GM12864 (cell line): ENCODE measurements around the gene JAML.

Experiments
- DNase-seq: peaks from one replicate; pipeline ENCODE4 v3.0.0-alpha.2; 2011; ENCODE audit warnings: low read depth
- H3K4me3 ChIP-seq: 2 replicates; pipeline ENCODE4 v1.5.1; 2011; ENCODE audit warnings: mild to moderate bottlenecking, low read depth, low read length, control low read depth
- CTCF ChIP-seq: IDR thresholded peaks from 2 replicates; pipeline ENCODE4 v1.5.1; 2011; ENCODE audit warnings: low read depth, mild to moderate bottlenecking, moderate library complexity, low read length, control low read depth, inconsistent platforms; ENCODE audit errors: missing control alignments

The JAML gene

DNA sequence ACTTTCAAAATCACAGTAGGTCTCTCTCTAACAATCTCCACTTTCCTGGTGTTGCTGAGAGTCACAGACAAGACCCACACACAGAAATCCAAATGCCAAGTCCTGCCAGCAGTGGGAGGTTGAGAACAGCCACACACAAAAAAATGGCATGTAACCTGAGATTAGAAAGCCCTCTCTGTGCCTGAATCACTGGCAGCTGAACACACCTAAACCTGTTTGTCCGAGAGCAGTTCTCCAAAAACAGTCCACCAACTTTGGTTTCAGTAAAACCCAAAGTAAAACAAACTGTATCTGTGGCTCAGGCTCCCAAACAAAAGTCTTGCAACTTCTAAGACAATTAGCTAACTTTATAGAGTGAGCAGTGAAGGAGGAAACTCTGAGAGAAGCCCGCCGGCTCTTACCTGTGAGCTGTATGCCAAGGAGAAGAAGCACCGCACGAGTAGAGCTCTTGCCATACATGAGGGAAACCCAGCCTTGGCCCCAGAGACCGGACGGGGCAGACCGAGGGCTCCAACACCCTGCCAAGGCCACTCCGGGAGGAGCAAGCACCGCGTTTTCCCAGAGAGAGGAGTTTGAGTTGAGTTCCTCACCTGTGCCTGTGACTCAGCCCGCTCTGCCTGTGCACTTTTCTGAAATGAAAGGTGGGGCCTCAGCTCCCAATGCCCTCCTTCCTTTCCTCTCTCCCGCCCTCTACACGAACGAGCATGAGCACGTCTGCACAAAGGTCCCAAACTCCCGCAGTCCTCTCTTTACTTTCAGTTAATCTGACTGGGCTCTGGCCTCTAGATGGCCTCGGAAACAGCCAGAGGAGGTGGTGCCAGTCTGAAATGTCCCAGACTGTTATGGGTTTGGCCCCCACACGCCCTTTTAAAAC, 39.1 kb upstream of the JAML start, which contains the start of gene MPZL2:
TSS of gene MPZL2 (minus strand) at position 603 of the 874 bp plus-strand sequence. CDS start at position 459, 144 bp downstream.
- peak within 1 kb of the TSS; percentile 31 for H3K4me3 ChIP-seq
- DNase-seq: no peak
- TF ChIP-seq CTCF: no peak

DNA sequence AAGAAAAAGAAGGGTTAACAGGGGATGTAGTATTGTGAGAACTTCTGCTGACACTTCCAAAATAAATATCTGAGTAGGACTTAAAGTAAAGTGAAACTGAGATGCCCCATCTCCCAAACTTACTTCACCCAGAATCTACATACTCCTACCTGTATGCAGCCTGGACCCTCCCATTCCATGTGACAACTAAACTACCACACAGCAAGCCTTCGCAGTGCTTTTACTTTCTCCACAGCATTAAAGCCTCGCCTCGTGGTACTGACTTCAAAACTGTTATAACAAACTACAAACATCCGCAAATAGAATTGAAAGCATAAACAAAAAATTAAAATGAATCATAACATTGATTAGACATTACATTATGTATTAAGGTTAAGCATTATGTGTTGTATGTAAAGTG, 38.3 kb upstream of the JAML start:
- no peak overlapping the region for H3K4me3 ChIP-seq
- no peak for DNase-seq
- no peak for TF ChIP-seq CTCF

- no peak overlapping the region for H3K4me3 ChIP-seq
- no peak for TF ChIP-seq CTCF
- DNase-seq: no peak
Measured at GRCh38 chr11:118260353-118260752, 35.5 kb upstream of the JAML start.

- no peak overlapping the region for H3K4me3 ChIP-seq
- no peak for TF ChIP-seq CTCF
- no peak for DNase-seq
Measured at GRCh38 chr11:118259138-118259537, 34.3 kb upstream of the JAML start.

- no peak for DNase-seq
- peak; percentile 38 for TF ChIP-seq CTCF
- H3K4me3 ChIP-seq: no peak overlapping the region
Measured at GRCh38 chr11:118258410-118258809, 33.6 kb upstream of the JAML start.

GRCh38 chr11:118252688-118253087, 27.9 kb upstream of the JAML start:
- H3K4me3 ChIP-seq: peak overlapping the region; percentile 97
- DNase-seq: no peak

More at GRCh38 chr11:118252688-118253087, 27.9 kb upstream of the JAML start:
- TF ChIP-seq CTCF: no peak
